Jurkat, Clone E6-1 (cell line): ENCODE results near the gene SYT13.

ENCODE experiments used
- DNase-seq: peaks from one replicate; pipeline ENCODE4 v3.0.0-alpha.2; 2011; ENCODE audit warnings: low read depth, low spot score
- H3K4me3 ChIP-seq: 2 replicates; pipeline ENCODE4 v1.5.1; 2011; ENCODE audit warnings: mild to moderate bottlenecking, low read length, control low read depth, moderate library complexity

The SYT13 gene

GRCh38 chr11:45232341-45233080 is 53.6 kb downstream of the SYT13 start:
- no peak for DNase-seq
- no peak overlapping the region for H3K4me3 ChIP-seq

DNA sequence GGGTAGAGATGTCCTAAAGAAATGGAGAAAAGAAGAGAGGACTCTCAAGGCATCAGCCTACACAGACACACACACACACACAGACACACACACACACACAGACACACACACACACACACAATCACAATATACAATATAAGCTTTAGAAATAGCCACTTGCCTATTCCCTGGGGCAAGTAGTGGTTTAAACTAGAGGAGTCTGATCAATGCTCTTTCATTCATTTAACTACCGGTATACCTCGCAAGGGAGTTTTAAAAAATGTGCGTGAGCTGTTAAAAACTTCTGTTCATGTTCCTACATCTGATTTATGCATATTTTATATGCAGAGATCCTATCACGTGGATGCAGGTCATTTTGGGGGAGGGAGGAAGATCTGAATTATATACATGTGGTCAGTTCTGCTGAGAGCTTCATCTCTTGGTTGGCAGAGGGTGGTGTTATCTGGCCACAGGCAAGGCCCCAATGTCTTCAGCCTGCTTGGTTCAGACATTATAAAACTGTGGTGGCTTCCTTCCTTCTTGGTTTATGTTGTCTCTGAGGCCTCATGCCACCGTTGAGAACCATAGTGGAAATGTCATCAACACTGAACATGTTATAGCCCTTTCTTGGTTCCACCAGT is 56.6 kb downstream of the SYT13 start:
- no peak for DNase-seq
- H3K4me3 ChIP-seq = no peak overlapping the region

DNA sequence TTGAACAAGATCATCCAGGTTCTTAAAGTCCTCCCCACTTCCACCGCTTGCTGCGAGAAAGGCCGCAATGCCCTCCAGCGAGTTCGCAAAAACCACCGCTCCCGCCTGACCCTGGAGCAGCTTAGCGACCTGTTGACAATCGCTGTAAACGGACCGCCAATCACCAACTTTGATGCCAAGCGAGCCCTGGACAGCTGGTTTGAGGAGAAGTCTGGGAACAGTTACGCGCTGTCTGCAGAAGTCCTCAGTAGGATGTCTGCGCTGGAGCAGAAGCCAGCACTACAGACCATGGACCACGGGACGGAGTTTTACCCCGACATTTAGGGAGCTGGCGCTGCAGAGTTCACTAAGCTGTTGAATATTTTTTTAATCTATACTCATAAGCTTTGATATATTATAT is 58.3 kb downstream of the SYT13 start:
- H3K4me3 ChIP-seq = no peak overlapping the region
- DNase-seq = no peak

DNA sequence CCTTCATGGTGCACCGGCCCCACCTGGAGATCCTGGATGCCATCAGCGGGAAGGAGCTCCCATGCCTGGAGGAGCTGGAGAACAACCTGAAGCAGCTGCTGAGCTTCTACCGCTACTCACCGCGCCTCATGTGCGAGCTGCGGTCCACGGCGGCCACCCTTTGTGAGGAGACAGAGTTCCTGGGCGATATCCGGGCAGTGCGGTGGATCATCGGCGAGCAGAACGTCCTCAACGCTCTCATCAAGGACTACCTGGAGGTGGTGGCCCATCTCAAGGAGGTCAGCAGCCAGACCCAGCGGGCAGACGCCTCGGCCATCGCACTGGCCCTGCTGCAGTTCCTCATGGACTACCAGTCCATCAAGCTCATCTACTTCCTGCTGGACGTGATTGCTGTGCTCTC is 59.2 kb downstream of the SYT13 start:
- H3K4me3 ChIP-seq = no peak overlapping the region
- DNase-seq = no peak

GRCh38 chr11:45225961-45226871 is 59.9 kb downstream of the SYT13 start:
- no peak for DNase-seq
- no peak overlapping the region for H3K4me3 ChIP-seq

GRCh38 chr11:45225277-45225676 is 60.9 kb downstream of the SYT13 start:
- DNase-seq = no peak
- no peak overlapping the region for H3K4me3 ChIP-seq

DNA sequence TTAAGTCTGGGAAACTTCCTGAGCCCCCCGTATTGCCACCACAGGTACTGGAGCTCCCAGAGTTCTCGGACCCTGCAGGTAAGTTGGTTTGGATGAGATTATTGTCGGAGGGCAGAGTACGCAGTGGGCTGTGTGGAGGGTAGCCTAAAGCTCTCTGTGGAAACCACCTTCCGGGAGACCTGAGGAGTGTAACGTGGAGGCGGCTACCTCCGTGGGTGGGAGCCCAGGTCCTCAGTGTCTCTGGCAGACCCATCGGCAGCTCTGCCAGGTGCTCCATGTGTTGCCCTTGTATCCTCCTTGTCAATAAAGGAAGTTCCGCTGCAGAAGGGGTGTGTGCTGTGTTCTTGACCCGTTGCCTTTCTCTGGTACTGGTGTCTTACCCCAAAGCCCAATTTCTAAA is 61.4 kb downstream of the SYT13 start:
- DNase-seq = no peak

DNA sequence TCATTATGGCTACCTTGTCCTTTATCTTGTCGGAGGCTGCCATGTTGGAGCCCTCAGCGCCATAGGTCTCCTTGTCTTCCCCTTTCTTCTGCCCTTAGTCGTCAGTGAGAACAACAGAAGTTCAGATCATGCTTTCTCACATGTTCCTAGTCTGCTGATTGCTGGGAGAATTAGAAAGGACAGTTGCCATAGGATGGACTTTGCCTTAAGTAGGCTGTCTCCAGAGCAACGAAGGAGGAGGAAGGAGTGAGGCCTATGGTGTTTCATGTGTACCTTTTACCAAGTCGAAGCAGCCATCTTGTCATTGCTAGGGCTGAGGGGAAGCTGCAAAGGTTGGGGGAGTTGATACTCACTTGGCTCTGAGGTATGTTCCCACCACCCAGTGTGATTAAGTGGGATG is 62.6 kb downstream of the SYT13 start:
- DNase-seq = no peak
- no peak overlapping the region for H3K4me3 ChIP-seq

More for the DNA sequence above, 61.4 kb downstream of the SYT13 start:
- no peak overlapping the region for H3K4me3 ChIP-seq

DNA sequence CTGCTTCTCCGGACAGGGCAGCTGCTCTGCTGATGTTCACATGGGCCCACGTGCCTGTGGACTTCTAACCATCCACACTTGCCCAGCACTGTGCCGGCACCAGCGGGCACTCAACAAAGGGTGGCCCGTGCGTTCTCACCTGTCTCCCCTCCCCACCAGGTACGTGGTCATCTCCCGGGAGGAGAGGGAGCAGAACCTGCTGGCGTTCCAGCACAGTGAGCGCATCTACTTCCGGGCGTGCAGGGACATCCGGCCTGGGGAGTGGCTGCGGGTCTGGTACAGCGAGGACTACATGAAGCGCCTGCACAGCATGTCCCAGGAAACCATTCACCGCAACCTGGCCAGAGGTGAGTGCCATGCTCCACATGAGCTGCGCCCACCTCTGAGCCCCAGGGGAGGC is 66.7 kb downstream of the SYT13 start:
- H3K4me3 ChIP-seq = no peak overlapping the region
- no peak for DNase-seq

GRCh38 chr11:45218705-45219104 is 67.4 kb downstream of the SYT13 start:
- H3K4me3 ChIP-seq = no peak overlapping the region
- no peak for DNase-seq

GRCh38 chr11:45217991-45218390 is 68.2 kb downstream of the SYT13 start:
- H3K4me3 ChIP-seq = no peak overlapping the region
- DNase-seq = no peak

GRCh38 chr11:45216901-45217300 is 69.2 kb downstream of the SYT13 start:
- H3K4me3 ChIP-seq = no peak overlapping the region
- DNase-seq = no peak

DNA sequence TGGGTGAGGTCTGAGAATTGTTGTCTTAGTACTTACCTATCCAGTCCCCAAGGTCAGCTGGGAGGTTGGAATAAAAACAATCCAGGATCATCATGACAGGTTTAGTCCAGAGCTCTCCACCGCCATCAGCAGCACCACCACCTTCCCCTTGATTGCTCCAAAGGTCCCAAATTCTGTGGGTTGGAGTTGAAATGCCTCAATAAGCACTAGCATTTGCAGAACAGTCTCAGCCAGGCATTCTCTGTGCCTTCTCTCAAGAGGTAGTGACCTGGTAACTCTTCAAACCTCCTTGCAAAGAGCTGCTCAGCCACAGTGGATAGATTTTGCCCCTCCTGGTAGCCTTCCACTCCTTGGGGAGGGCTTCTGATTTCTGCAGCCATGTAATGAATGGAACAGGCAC is 70.1 kb downstream of the SYT13 start:
- no peak overlapping the region for H3K4me3 ChIP-seq
- DNase-seq = no peak

DNA sequence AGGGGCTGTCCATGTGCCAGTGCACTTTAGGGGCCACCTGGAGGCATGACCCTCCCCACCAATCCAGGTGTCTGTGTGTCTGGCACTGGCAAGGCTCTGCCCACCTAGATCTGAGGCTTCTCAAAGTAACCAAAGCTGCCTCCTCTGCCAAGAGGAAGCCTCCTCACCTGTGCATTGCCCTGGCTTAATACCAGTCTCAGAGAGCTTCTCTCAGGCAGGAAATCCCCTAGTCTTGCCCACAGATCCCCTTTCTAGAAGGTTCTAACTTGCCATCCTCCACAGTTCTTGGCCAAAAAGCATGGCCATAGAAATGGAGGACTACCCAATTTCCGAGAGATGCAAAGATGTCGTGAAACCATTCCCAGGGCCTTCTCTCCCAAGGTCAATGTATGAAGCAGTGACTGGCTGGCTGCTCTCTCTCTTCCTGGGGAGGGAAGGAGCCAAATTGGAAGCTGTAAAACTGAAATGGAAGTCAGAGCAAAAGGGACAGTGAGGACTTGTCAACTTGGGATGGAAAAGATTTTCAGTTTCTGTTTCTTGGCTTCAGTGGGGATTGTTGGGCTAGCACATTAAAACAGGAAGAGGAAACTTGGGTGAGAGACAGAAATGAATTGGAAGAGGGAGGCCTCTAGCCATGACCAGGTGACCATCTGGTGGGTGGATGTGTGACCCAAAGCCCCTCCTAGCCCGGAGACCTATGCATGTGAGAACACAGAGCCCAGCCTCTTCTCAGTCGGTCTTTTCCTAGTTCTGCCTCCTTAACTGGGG is 70.9 kb downstream of the SYT13 start:
- no peak overlapping the region for H3K4me3 ChIP-seq
- no peak for DNase-seq

- no peak overlapping the region for H3K4me3 ChIP-seq
- DNase-seq = no peak
Observed at GRCh38 chr11:45213717-45214116, 72.4 kb downstream of the SYT13 start.

GRCh38 chr11:45213316-45213665 is 72.8 kb downstream of the SYT13 start:
- H3K4me3 ChIP-seq = no peak overlapping the region
- DNase-seq = no peak

- no peak overlapping the region for H3K4me3 ChIP-seq
- no peak for DNase-seq
Observed at GRCh38 chr11:45212566-45213315, 73.4 kb downstream of the SYT13 start.

DNA sequence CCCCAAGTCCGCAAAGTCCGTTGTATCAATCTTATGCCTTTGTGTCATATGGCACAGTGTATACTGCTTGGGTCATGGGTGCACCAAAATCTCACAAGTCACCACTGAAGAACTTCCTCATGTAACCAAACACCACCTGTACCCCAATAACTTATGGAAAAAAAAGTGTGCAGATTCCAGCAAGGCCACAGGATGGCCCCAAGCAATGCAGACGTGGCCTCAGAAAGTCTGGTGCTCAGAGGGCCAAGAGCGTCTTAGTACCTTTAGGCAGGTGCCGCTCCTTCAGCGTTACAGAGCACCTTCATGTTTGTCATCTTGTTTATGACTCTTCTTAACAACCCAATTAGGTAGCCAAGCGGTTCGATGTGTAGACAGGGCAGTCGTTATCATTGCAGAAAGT is 74.4 kb downstream of the SYT13 start:
- no peak for DNase-seq
- H3K4me3 ChIP-seq = no peak overlapping the region

DNA sequence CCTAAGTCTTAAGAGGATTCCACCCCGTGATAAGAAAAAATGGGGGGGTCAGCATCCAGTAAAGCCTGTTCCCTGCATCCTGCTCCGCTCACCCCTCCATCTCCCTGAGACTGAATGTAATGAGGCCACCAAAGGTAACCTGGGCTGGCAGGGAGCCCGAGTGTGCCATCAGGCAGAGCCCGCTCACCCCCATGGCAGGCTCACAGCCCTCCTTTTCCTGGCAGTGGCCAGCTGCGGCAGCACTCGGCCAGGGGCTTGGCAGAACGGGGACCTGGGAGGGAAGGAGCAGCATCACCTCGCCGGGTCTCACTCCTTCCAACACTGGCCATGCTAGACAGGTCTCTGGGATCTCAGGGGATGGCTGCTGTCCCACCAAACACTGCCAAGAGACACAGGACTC is 75.3 kb downstream of the SYT13 start:
- no peak for DNase-seq
- H3K4me3 ChIP-seq = no peak overlapping the region
